GM12874 (cell line): ENCODE data around the gene MYMX.
A peak's percentile ranks its signal among the peaks of the same experiment; 100 is the strongest.

Source experiments
- TF ChIP-seq, protein P1 (sequence below): IDR thresholded peaks from 2 replicates; pipeline ENCODE4 v1.5.1; 2011; ENCODE audit warnings: low read depth, mild to moderate bottlenecking, control low read depth, low read length, moderate library complexity; ENCODE audit not compliant: insufficient read depth

Gene MYMX

DNA sequence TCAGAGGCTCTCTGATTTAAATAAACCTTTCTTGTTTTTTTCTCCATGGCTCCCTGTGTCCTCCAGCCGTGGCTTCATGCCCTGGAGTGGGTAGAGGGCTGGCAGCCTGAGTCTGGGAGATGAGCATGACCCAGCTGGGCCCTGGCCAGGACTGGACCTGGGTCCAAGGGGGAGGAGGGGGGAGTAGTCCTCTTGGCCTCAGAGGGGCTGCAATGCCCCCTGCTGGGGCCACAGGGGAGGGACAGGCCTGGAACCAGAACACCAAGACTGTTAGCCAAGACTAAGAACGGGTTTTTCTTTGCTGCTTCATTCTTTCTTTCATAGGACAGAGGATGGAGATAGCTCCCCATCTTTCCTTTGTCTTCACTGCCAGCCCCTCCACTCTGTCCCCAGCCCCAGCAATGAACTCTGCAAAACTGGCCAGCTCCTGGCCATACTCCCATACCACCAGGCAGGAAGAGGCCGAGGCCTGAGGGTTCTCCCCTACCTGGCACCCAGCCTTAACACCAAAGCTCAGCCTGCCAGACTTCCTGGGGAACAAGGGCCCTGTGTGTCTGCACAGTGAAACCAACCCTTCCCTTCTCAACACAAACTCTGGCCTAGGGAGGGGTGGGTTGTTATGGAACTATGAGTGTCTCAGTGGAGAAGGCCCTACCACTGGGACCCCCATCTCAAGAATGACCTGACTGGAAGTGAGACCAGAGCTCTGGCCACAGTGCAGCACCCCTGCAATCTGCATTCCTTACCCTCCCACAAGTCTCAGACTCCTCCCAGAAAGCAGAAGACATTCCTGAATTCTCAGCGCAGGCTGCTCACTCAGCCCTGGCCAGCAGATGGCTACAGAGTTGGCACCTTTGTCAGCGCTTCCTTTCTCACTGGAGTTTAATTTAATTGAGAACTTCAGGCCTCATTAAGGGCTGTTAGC lies 17.6 kb downstream of the MYMX start:
- TF ChIP-seq, protein P1, sequence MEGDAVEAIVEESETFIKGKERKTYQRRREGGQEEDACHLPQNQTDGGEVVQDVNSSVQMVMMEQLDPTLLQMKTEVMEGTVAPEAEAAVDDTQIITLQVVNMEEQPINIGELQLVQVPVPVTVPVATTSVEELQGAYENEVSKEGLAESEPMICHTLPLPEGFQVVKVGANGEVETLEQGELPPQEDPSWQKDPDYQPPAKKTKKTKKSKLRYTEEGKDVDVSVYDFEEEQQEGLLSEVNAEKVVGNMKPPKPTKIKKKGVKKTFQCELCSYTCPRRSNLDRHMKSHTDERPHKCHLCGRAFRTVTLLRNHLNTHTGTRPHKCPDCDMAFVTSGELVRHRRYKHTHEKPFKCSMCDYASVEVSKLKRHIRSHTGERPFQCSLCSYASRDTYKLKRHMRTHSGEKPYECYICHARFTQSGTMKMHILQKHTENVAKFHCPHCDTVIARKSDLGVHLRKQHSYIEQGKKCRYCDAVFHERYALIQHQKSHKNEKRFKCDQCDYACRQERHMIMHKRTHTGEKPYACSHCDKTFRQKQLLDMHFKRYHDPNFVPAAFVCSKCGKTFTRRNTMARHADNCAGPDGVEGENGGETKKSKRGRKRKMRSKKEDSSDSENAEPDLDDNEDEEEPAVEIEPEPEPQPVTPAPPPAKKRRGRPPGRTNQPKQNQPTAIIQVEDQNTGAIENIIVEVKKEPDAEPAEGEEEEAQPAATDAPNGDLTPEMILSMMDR, result peak; percentile 77

DNA sequence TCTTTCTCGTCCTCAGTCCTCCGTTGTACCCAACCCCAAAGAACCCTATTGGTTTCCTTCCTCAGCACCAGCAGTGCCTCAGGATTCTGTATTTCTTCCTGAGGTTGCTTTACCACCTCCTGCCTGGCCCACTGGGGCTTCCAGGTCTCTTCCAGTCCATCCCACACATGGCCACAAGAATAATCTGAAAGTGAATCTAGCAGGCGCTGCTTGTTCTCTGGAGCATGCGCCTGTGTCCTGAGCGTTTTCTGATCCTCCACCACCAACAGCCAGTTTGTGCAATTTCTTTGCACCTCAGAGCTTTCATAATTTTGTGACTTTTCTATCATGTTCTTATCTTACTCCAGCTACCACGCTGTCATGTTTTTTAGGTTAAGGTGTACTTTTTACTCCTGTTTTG lies 18.5 kb downstream of the MYMX start:
- TF ChIP-seq, protein P1, result no peak

DNA sequence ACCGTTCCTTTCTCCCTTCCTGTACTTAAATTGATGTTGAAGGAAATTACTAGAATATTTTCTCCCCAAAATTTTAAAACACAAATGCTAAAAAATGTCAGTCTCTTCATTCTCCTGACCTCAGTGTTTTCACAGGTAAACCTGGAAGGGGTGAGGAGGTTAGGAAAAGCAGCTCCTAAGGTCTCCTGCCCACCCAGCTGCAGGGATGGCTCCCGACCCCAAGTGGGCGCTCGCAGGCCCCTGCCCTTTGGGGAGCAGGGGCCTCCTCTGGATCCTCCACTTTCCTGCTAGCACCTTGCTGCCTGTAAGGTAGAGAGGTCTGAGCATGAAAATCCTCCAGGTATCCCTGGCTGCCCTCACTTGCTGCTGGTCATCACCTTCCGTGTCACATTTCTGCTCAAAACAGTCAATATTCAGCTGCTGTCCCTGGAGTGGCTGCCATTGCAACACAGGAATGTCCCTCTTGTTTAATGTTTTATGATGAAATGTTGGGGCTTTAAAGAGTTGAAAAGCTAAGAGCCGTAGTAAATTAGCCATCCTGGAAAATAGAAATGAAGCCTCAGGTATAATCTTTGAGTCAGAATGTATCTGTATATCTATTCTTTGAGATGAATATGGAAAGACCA lies 19.3 kb downstream of the MYMX start:
- TF ChIP-seq, protein P1, result no peak

DNA sequence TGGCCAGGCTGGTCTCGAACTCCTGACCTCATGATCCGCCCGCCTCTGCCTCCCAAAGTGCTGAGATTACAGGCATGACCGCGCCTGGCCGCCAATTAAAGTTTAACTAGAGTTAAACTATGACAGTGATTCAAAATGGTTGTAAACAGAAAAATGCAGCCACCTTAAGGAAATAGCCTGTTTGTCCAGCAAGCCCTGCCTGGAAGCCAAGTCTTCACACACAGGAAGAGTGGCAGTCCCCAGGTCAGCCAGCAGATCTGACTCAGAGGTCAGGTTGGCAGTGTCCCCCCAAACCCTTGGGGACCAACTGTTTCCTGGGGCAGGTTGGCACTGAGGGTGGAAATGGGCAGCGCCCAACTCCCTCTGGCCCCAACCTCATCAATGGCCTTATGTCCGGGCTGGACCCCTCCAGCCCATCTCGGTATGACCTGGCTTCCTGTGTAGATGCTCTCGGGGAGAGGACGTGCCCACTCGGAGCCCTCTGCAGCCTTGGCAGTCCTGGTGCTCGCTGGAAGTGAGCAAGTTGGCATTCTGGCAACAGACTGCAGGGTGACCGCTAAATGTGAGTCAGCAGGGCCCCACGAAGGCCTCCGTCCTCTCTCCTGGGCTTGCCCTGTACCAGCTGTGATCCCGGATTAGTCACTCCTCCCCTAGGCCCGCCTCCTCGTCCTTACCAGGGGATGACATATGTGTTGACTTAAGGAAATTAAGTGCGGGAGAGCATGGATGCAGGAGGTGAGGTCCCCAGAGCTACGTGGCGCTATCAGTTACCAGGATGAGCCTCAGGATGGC lies 20.5 kb downstream of the MYMX start:
- TF ChIP-seq, protein P1, result no peak

DNA sequence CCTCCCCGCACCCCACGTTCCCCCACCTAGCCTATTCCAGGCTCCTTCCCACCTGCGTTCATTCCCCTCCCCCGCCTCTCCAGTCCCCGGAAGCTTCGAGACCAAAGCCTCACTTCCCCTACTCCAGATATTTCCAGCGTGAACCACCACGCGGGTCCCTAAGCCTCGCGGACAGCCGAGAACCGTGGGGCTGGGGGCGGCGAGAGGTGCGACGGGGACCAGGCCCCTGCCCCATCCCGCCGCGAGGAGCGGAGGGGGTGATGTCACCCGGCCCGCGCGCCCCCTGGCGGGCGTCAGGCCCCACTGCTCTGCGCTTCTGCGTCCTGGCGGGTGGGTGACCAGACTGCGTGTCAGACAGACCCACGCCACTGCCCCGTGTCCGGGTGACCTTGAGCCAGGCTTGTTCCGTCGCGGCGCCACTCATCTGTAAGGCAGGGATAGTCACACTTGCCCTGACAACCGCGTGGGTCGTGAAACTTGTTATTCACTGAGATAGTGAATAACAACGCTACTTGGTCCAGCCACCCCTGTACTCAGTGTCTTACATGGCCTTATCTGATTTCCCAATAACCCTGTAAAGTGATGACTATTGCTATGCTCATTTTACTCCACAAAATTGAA lies 21.2 kb downstream of the MYMX start:
- TF ChIP-seq, protein P1, result peak; percentile 100

DNA sequence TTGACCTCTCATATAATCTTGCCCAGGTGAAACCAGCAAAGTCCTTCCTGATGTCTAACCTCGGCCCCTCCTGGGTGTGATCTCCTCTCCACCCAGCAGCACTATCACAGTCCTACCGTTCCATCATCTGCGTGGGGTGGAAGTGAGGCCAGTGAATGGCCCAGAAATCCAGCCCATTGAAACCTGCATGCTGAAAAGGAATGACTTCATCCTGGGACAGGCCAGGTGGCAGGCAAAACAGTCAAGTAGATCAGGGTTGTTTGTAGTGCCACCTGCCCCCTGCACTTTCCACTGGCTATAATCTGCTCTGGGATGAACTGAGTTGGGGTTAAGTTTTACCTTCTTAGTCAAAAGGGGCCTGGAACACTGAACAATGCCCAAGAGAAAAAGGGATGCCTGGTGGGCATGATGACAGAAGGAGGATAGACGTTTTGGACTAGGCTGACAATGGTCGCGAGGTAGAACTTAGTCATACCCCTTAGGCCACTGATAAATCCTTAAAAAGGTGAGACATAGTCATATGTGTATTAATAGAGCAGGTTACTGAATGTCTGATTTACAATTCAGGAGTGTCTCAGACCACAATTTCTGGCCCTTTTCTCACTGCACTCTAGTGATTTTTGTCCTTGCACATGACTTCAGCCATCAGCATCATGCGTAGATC lies 22.1 kb downstream of the MYMX start:
- TF ChIP-seq, protein P1, result no peak
